ENCODE results near the gene TTI1. TPM values are rescaled to one million over a fixed set of nuclear protein-coding genes. Genes with fewer than 3 reads are reported as not detected.

TTI1 gene
- total RNA-seq, 1 experiment from 2014 or later = 38.3 TPM

DNA sequence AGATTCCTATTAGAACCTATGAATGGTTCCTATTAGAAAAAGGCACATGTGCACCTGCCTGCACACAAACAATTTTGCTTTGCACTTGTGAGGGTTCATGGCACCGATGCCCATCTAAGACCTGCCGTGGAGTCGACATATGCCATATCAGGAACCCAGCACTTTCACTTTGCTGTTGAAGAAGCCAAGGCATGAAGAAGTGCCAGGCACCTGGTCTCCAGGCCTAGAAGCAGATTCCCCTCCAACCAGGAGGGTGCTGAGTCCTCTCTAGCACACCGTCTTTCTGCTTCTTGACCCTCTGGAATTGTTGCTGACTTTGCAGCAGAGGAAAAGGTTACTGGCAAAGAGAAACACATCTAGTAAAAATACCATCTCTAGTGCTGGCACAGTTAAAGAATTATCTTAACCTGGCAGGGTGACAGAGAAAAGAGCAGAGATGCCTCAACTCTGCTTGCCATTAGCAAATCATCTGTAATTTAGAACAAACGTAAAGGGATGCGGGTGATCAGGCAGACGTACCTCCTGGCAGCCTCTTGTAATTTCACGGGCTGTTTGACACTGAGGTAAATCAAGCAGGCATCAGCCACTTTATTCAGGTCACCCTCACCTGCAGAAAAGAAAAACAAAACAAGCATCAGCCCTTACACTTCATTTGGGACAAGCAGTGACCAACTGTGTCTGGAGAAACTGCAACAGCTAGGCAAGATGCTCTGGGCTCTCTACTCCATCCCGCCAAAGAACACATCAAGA, 37.2 kb downstream of the TTI1 start:
- no peak for DNase-seq
- H3K4me1 ChIP-seq (ENCODE audit: low read length) = peaks cover 3% of the 10 kb centered on the region; the same call in 1 of the 2 replicates
- no peak overlapping the region for H3K4me2 ChIP-seq (ENCODE audit: low read depth, low read length, poor library complexity, severe bottlenecking)
- H3K27me3 ChIP-seq (ENCODE audit: low read length) = no peaks in the 10 kb centered on the region
- no peak overlapping the region for H3K4me3 ChIP-seq (ENCODE audit: low read length)
- H3K36me3 ChIP-seq (ENCODE audit: insufficient read depth, low read length) = peaks cover 28% of the 10 kb centered on the region; the same call in 1 of the 2 replicates
- no peak overlapping the region for H3K9ac ChIP-seq (ENCODE audit: low read length)
- H3K27ac ChIP-seq (ENCODE audit: low read length) = no peak overlapping the region
- H4K20me1 ChIP-seq (ENCODE audit: insufficient read depth, low read depth, low read length) = peaks cover 2% of the 10 kb centered on the region; the same call in 1 of the 2 replicates
- H3K9me2 ChIP-seq (replicated peaks; ENCODE audit: insufficient read depth, low read length) = no peaks in the 10 kb centered on the region
- no peak overlapping the region for H2AFZ ChIP-seq (ENCODE audit: low read length)
- H3K79me2 ChIP-seq (ENCODE audit: low read length) = no peaks in the 10 kb centered on the region
- H3K9me3 ChIP-seq (ENCODE audit: low read length) = no peaks in the 10 kb centered on the region

DNA sequence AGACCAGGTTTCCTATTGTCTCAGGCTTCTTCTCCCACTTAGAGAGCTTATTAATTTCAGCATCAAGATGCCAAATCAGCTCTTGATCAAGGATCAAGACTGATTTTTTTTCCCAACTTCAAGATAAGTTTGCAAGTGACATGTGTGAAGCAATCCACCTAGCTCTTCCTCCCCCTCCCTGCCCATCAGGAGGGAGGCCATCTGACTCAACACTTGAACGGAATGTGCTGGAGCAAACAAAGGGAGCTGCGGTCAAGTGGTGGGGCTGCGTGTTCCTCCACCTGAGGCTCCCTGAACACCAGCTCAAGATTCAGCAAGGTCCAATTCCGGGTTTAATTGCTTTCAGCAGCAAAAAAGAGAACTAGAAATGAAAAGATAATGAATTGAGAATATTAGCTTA, 38.7 kb downstream of the TTI1 start:
- H3K27me3 ChIP-seq (ENCODE audit: low read length) = no peaks in the 10 kb centered on the region
- DNase-seq = no peak
- H3K4me2 ChIP-seq (ENCODE audit: low read depth, low read length, poor library complexity, severe bottlenecking) = no peak overlapping the region
- no peak overlapping the region for H3K4me3 ChIP-seq (ENCODE audit: low read length)
- H3K9me2 ChIP-seq (replicated peaks; ENCODE audit: insufficient read depth, low read length) = no peaks in the 10 kb centered on the region
- H3K9ac ChIP-seq (ENCODE audit: low read length) = no peak overlapping the region
- no peak overlapping the region for H2AFZ ChIP-seq (ENCODE audit: low read length)
- peaks cover 3% of the 10 kb centered on the region; the same call in 1 of the 2 replicates for H3K4me1 ChIP-seq (ENCODE audit: low read length)
- no peaks in the 10 kb centered on the region for H4K20me1 ChIP-seq (ENCODE audit: insufficient read depth, low read depth, low read length)
- H3K27ac ChIP-seq (ENCODE audit: low read length) = no peak overlapping the region
- peaks cover 25% of the 10 kb centered on the region; the same call in 1 of the 2 replicates for H3K36me3 ChIP-seq (ENCODE audit: insufficient read depth, low read length)
- H3K9me3 ChIP-seq (ENCODE audit: low read length) = no peaks in the 10 kb centered on the region
- no peaks in the 10 kb centered on the region for H3K79me2 ChIP-seq (ENCODE audit: low read length)

DNA sequence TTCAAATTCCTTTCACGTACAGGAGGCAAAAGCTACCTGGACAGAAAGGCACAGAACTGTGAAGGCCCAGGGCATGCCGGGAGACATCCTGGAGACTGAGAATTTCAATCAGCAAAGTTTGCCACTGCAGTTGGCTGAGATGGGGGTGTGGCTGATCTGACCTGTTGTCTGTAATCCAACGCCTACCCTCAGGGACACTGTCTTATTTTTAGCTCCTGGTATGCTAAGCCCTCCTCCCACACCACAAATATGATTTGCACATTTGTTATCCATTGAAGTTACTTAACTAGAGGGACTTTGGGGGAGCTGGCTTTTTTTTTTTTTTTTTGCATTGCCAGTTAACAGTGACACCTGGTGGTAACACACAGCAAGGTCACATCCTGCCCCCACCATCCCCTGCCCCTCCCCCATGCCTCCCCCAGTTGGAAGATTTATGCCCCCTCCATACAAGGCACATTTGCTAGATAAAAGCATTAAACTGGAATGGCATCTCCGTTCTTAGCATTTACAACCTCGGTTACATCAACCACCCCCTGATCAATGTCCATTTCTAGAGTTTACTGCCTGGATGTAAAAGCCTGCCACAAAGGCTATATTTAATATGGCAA, 40.4 kb downstream of the TTI1 start:
- Histone ChIP-seq H4K20me1 (ENCODE audit: insufficient read depth, low read depth, low read length) (no peaks in the 10 kb centered on the region), H3K4me2 (ENCODE audit: low read depth, low read length, poor library complexity, severe bottlenecking) (no peak overlapping the region), H3K79me2 (ENCODE audit: low read length) (no peaks in the 10 kb centered on the region), H3K27ac (ENCODE audit: low read length) (no peak overlapping the region), H3K4me1 (ENCODE audit: low read length) (peaks cover 3% of the 10 kb centered on the region; the same call in 1 of the 2 replicates), H3K36me3 (ENCODE audit: insufficient read depth, low read length) (peaks cover 17% of the 10 kb centered on the region; the same call in 1 of the 2 replicates), H3K9me3 (ENCODE audit: low read length) (no peaks in the 10 kb centered on the region), H3K27me3 (ENCODE audit: low read length) (no peaks in the 10 kb centered on the region), H3K9me2 (replicated peaks; ENCODE audit: insufficient read depth, low read length) (no peaks in the 10 kb centered on the region), H3K4me3 (ENCODE audit: low read length) (no peak overlapping the region), H3K9ac (ENCODE audit: low read length) (no peak overlapping the region), H2AFZ (ENCODE audit: low read length) (no peak overlapping the region)
- peak; percentile 77 for DNase-seq

DNA sequence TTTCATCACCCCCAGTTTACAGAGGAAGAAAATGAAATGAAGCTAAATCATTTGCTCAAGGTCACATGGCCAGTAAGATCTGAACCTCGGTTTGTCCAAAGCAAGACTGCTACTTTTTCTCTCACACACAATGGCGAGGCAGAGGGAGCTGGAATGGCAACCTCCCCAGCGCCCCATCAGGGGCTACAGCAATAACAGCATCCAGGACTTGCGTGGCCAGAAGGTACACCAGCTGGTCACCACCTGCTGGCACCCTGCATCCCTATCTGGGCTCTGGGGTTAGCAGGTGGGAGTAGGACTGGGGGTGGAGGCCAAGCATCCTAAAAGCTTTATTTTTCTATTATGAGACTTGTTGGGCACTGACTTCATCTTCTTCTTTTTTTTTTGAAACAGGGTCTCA, 41.3 kb downstream of the TTI1 start:
- H3K4me1 ChIP-seq (ENCODE audit: low read length) = peaks cover 3% of the 10 kb centered on the region; the same call in 1 of the 2 replicates
- DNase-seq = no peak
- no peaks in the 10 kb centered on the region for H4K20me1 ChIP-seq (ENCODE audit: insufficient read depth, low read depth, low read length)
- H3K4me3 ChIP-seq (ENCODE audit: low read length) = no peak overlapping the region
- no peaks in the 10 kb centered on the region for H3K27me3 ChIP-seq (ENCODE audit: low read length)
- H2AFZ ChIP-seq (ENCODE audit: low read length) = no peak overlapping the region
- no peaks in the 10 kb centered on the region for H3K9me3 ChIP-seq (ENCODE audit: low read length)
- H3K9ac ChIP-seq (ENCODE audit: low read length) = no peak overlapping the region
- H3K4me2 ChIP-seq (ENCODE audit: low read depth, low read length, poor library complexity, severe bottlenecking) = no peak overlapping the region
- H3K79me2 ChIP-seq (ENCODE audit: low read length) = no peaks in the 10 kb centered on the region
- H3K36me3 ChIP-seq (ENCODE audit: insufficient read depth, low read length) = peaks cover 11% of the 10 kb centered on the region; the same call in 1 of the 2 replicates
- no peak overlapping the region for H3K27ac ChIP-seq (ENCODE audit: low read length)
- H3K9me2 ChIP-seq (replicated peaks; ENCODE audit: insufficient read depth, low read length) = no peaks in the 10 kb centered on the region

DNA sequence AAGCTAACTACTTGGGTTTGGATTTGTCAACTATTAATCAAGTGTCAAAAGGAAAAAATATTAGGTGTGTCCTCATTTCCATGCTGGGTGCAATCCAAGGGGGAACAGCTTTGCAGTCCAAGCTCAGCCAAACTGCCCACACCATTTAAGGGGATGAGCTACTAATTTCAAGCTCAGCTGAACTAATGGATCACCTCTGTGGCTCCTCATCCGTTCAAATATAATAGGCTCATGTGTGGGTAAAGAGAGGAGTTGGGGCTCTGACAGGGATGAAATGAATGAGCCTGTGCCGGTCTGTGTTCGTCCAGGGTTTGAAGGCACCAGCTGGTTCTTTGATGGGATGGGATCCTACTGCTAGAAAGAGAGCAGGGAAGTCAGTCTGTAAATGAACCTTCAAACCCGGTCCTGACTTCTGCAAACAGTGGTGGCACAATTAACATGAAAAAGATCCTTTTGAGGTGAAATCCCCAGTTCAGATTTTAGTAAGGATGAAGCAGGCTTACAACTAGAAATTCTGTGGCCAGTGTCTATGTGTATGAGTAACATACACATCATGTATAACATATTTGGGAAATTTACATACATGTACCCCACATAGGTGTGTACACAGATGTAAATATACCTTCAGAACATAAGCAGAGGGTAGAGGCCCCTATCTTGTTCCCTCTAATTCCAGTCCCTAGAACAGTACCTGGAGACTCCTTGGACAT, 41.9 kb downstream of the TTI1 start:
- Histone ChIP-seq H3K4me1 (ENCODE audit: low read length) (peaks cover 3% of the 10 kb centered on the region; the same call in 1 of the 2 replicates), H3K9ac (ENCODE audit: low read length) (no peak overlapping the region), H3K36me3 (ENCODE audit: insufficient read depth, low read length) (peaks cover 11% of the 10 kb centered on the region; the same call in 1 of the 2 replicates), H3K9me2 (replicated peaks; ENCODE audit: insufficient read depth, low read length) (no peaks in the 10 kb centered on the region), H3K4me2 (ENCODE audit: low read depth, low read length, poor library complexity, severe bottlenecking) (no peak overlapping the region), H3K27ac (ENCODE audit: low read length) (no peak overlapping the region), H3K27me3 (ENCODE audit: low read length) (no peaks in the 10 kb centered on the region), H3K9me3 (ENCODE audit: low read length) (no peaks in the 10 kb centered on the region), H4K20me1 (ENCODE audit: insufficient read depth, low read depth, low read length) (no peaks in the 10 kb centered on the region), H3K4me3 (ENCODE audit: low read length) (no peak overlapping the region), H2AFZ (ENCODE audit: low read length) (no peak overlapping the region), H3K79me2 (ENCODE audit: low read length) (no peaks in the 10 kb centered on the region)
- DNase-seq = no peak

DNA sequence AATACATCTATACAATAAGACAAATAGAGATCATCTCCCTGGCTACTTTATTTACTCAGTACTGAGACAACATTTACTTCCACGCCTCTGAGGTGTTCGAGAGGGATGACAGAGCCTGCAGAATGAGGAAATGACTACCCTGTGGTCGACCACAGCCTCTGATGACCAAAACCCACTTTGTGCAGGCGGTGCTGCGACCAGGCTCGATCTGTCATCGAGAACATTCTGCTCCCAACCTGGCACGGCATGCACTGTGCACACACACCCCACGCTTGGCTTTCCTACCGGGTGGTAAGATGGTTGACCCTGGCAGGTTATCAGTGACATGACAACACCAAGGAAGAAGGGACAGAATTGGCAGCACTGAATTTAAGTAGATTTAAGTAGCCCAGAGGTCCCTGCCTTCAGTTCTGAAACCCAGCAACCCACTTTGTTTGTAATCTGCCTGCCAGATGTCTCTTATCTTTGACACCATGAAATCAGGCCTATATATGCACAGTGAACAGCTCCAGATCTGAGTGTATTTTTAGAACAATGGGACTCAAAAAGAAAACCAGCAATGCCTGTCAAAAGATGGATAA, 42.6 kb downstream of the TTI1 start:
- H3K27me3 ChIP-seq (ENCODE audit: low read length) = no peaks in the 10 kb centered on the region
- H2AFZ ChIP-seq (ENCODE audit: low read length) = no peak overlapping the region
- no peak for DNase-seq
- no peak overlapping the region for H3K27ac ChIP-seq (ENCODE audit: low read length)
- peaks cover 7% of the 10 kb centered on the region; the same call in 1 of the 2 replicates for H3K36me3 ChIP-seq (ENCODE audit: insufficient read depth, low read length)
- H4K20me1 ChIP-seq (ENCODE audit: insufficient read depth, low read depth, low read length) = no peaks in the 10 kb centered on the region
- H3K79me2 ChIP-seq (ENCODE audit: low read length) = no peaks in the 10 kb centered on the region
- no peak overlapping the region for H3K4me2 ChIP-seq (ENCODE audit: low read depth, low read length, poor library complexity, severe bottlenecking)
- H3K9me2 ChIP-seq (replicated peaks; ENCODE audit: insufficient read depth, low read length) = no peaks in the 10 kb centered on the region
- no peak overlapping the region for H3K4me3 ChIP-seq (ENCODE audit: low read length)
- H3K4me1 ChIP-seq (ENCODE audit: low read length) = peaks cover 3% of the 10 kb centered on the region; the same call in 1 of the 2 replicates
- no peak overlapping the region for H3K9ac ChIP-seq (ENCODE audit: low read length)
- H3K9me3 ChIP-seq (ENCODE audit: low read length) = no peaks in the 10 kb centered on the region

DNA sequence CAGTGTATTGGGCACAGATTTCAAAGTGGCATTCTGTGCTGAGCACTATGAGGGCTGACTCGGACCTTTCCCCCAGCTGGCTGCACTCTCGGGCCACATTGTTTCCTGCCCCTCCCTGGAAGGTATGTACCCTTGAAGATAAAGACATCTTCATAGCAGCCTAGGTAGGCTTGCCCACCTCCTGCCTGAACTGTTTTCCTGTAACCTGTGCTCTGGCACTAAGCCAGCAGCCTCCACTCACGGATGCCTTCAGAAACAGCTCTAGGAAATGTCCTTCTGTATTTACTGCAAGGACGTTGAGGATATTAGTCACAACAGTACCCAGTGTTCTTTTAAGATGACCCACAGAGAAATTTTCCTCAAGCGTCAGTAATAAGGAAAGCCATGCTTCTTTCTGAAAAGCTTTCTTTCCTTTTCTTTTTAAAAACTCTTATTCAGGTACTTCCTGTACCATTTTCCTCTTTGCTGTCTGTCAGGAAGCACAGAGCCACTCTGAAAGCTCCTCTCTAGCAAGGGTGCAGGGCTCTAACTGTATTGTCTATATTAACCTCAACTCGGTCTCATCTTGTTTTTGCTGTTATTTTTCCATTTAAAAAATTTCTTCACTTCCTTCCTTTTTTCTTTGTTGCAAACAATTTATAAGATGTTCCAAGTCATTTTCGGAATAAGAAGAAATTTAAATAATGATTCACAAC, 43.5 kb downstream of the TTI1 start:
- no peak overlapping the region for H3K27ac ChIP-seq (ENCODE audit: low read length)
- H3K9me2 ChIP-seq (replicated peaks; ENCODE audit: insufficient read depth, low read length) = no peaks in the 10 kb centered on the region
- H3K79me2 ChIP-seq (ENCODE audit: low read length) = no peaks in the 10 kb centered on the region
- peaks cover 7% of the 10 kb centered on the region; the same call in 1 of the 2 replicates for H3K36me3 ChIP-seq (ENCODE audit: insufficient read depth, low read length)
- H2AFZ ChIP-seq (ENCODE audit: low read length) = no peak overlapping the region
- H4K20me1 ChIP-seq (ENCODE audit: insufficient read depth, low read depth, low read length) = no peaks in the 10 kb centered on the region
- no peak overlapping the region for H3K9ac ChIP-seq (ENCODE audit: low read length)
- no peaks in the 10 kb centered on the region for H3K9me3 ChIP-seq (ENCODE audit: low read length)
- no peaks in the 10 kb centered on the region for H3K27me3 ChIP-seq (ENCODE audit: low read length)
- peaks cover 3% of the 10 kb centered on the region; the same call in 1 of the 2 replicates for H3K4me1 ChIP-seq (ENCODE audit: low read length)
- H3K4me3 ChIP-seq (ENCODE audit: low read length) = no peak overlapping the region
- DNase-seq = no peak
- no peak overlapping the region for H3K4me2 ChIP-seq (ENCODE audit: low read depth, low read length, poor library complexity, severe bottlenecking)
